GM10266 (cell line): ENCODE data around the gene OGT.
"Not testable (repeated sequence)": the region's sequence is repeated elsewhere in the genome, so short reads cannot be mapped to it uniquely, and the experiment has no call there.

ENCODE experiments used
- DNase-seq: peaks from one replicate; pipeline ENCODE4 v3.0.0; 2012; ENCODE audit errors: extremely low spot score
- CTCF ChIP-seq: IDR thresholded peaks from 2 replicates; pipeline ENCODE4 v1.5.1; 2012; ENCODE audit warnings: mild to moderate bottlenecking, low read depth; ENCODE audit not compliant: control insufficient read depth, insufficient read depth; ENCODE audit errors: missing control alignments

OGT gene

DNA sequence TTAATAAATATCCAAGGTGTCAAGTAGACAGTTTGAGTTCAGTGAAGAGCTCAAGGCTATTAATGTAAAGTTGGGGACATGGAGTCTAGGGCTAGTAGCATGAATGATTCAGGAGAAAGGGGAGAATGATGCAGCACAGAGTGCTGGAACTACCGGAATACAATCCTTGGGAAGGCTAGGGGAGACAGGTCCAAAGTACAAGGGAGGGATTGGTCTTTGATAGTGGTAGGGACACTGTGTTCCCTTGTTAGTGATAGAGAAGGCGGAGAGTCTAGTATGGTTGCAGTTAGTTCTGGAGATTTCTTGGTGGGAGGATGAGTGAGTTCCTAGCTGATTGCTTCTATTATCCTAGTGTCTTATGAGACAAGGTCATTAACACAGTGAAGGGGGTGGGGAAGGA lies 54.0 kb downstream of the OGT start:
- DNase-seq, result no peak
- TF ChIP-seq CTCF, result no peak

DNA sequence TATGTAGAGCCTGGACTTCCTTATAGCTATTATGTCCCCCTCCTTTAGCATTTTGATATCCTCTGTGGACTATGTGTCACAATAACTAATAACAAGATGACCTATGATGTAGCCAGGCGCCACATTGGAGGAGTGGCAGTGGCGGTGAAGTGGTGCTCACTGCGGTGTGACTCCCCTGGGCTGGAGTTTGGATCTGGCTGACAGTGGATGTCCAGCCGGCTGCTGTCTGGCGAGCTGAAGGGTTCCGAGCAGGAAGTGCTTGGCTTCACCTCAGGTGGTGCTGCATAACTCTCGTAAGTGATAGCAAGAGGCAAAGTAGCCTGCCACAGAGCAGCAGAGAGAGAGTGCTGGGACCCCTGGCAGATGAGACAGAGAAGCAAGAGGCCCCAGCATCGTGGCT lies 60.3 kb downstream of the OGT start:
- not testable (repeated sequence) for DNase-seq

DNA sequence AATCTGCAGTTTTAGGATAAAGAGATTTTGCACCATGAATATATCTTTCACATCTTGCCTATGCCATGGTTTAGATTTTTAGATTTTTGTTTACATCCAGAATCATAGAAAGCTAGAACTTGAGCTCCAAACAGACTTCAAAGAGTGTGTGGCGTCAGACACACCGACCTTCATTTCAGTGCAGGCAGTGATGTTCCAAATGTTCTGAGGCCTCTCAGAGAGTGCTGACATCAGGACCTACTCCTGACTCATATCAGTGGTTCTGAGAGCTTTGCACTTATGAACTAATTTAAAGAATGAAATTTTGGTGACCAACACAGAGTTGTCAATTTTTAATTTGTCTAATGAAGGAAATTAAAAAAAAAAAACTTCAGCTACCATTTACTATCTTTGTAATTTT lies 67.1 kb downstream of the OGT start:
- no peak for DNase-seq

GRCh38 chrX:71603618-71604017 lies 70.7 kb downstream of the OGT start:
- no peak for TF ChIP-seq CTCF
- DNase-seq, result no peak

More for the DNA sequence above, 67.1 kb downstream of the OGT start:
- TF ChIP-seq CTCF, result no peak

DNA sequence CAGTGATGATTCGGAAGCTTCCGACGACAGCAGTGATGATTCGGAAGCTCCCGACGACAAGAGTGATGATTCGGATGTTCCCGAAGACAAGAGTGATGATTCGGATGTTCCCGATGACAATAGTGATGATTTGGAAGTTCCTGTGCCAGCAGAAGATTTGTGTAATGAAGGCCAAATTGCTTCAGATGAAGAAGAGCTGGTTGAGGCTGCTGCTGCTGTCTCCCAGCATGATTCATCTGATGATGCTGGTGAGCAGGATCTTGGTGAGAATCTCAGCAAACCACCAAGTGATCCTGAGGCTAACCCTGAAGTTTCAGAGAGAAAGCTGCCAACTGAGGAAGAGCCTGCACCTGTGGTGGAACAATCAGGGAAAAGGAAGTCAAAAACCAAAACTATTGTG lies 71.2 kb downstream of the OGT start:
- DNase-seq, result no peak
- no peak for TF ChIP-seq CTCF

DNA sequence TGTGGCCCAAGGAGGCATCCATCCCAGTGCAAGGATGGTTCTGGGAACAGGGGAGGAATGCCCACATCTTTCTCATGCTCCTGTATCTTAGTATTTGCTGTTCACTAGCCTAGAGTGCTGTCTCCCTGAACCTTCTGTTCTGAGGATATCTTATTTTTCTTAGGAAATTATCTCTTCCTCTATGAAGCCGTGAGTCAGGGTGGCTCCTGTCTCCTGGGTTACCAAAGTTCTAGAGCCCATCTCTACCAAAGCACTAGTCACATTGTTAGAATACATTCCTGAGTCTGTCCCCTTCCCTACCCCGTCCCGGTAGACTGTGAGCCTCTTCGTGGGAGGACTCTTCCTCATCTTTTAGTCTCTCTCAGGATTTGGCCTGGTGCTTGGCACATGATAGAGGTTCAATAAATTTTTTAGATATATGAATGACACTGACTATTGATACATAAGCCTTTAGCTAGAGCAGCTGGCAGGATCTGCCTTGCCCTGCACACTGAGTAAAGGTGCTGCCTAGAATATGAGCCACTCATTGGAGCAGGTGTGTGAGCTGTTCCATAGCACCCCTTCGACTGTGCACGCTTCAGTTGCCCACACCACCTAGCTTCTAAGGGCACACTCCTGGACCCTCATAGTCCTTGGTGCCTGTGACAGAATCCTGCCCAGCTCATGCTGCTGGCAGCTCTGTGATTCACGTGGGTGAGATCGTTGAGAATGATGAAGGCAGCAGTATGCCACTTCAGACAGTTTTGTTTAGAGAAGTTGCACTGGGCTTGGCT lies 72.1 kb downstream of the OGT start:
- DNase-seq, result no peak
- TF ChIP-seq CTCF, result no peak

GRCh38 chrX:71606536-71607216 lies 73.8 kb downstream of the OGT start:
- DNase-seq, result no peak
- TF ChIP-seq CTCF, result no peak

DNA sequence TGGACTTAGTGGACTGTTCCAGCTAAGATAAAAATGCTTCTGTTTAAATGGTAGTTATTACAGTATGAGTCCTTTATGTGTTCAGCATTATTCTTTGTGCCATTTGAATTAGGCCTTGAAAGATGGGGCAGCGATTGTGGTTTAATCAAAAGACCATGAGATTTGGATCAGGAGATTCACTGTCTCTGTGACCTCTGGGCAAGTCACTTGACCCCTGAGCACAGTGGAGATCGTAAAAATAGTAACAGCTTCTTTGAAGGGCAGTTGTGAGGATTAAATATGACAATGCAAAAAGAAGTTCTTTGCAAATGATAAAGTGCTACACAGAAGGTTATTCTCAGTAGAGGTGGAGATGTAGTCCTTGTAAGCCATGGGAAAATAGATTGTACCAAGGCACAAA lies 74.6 kb downstream of the OGT start:
- DNase-seq, result no peak
- no peak for TF ChIP-seq CTCF
